HFFc6 (cell line): ENCODE measurements around the gene CMTM5. TPM values are rescaled to one million over a fixed set of nuclear protein-coding genes. Genes with fewer than 3 reads are reported as not detected.

Experiments
- DNase-seq: peaks from one replicate; pipeline ENCODE4 v3.0.0-alpha.2; 2018
- H3K27ac Mint-ChIP-seq: 2 replicates; pipeline ENCODE4 v1.8.0; 2020; ENCODE audit warnings: mild to moderate bottlenecking, mixed read lengths
- H3K27me3 Mint-ChIP-seq: 2 replicates; pipeline ENCODE4 v1.8.0; 2021; ENCODE audit warnings: mild to moderate bottlenecking, moderate library complexity, mixed read lengths; ENCODE audit not compliant: insufficient read depth
- H3K36me3 Mint-ChIP-seq: 2 replicates; pipeline ENCODE4 v1.8.0; 2021; ENCODE audit warnings: low read depth, mixed read lengths
- H3K4me1 Mint-ChIP-seq: 2 replicates; pipeline ENCODE4 v1.8.0; 2020; ENCODE audit warnings: low read depth, mixed read lengths
- H3K4me3 Mint-ChIP-seq: 2 replicates; pipeline ENCODE4 v1.8.0; 2020; ENCODE audit warnings: mild to moderate bottlenecking, moderate library complexity, mixed read lengths
- H3K9me3 Mint-ChIP-seq: 2 replicates; pipeline ENCODE4 v1.8.0; 2020; ENCODE audit warnings: mild to moderate bottlenecking, mixed read lengths
- microRNA-seq: library from miRNA; unstranded; fragments of <30 nt; microRNA quantifications from one replicate; pipeline ENCODE4, GENCODE V29; 2019
- total RNA-seq, 6 experiments: library from RNA; stranded (reverse); fragmentation: NEBNext Ultra II Directional; extraction: Animal tissue kit (Norgen Biotek cat#: 25700); gene quantifications; 2 replicates in 1 of 6; 3 replicates in 5 of 6; pipeline ENCODE4 v1.2.3, GENCODE V29; 2021
- TF ChIP-seq, protein P1 (sequence below): fragments of 200-600 bp; sonication (generic); IDR thresholded peaks from 2 replicates; pipeline ENCODE4 v1.5.0; 2021; ENCODE audit warnings: antibody characterized with exemption, mild to moderate bottlenecking

The CMTM5 gene
- total RNA-seq, 6 experiments from 2014 or later, result not detected

DNA sequence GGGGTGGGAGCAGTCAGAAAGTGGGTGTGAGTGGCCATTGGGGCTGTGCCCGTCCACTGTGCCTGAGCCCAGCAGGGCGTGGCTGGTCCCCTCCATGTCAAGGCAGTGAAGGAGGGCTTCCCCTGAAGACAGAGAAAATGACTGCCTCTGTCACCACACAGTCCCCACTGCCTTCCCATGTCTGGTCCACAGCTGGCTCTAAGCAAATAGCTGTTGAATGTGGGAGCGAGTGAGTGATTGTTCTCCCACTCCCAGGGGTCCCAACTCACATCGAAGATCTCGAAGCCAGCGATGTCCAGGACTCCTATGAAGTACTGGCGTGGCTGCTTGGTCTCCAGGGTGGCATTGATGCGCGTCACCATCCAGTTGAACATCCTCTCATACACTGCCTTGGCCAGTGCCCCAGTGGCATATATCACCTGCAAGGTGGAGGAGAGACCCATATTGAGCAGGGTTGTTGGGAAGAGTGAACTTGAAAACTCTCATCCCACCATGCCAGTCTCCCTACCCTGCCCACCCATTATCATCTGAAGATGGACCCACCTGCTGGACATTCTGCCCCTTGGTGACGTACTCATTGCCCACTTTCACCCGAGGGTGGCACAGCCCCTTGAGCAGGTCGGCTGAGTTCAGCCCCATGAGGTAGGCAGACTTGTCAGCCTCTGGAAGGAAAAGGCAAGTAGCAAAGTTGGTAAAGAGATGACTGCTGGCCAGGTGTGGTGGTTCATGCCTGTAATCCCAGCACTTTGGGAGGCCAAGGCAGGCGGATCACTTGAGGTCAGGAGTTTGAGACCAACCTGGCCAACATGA is 52.0 kb downstream of the CMTM5 start:
- no peaks in the 10 kb centered on the region for H3K4me1 Mint-ChIP-seq

More for the DNA sequence above, 52.0 kb downstream of the CMTM5 start:
- Mint-ChIP-seq H3K27ac (no peak overlapping the region), H3K4me3 (no peak overlapping the region), H3K36me3 (no peaks in the 10 kb centered on the region), H3K27me3 (peaks cover 43% of the 10 kb centered on the region), H3K9me3 (no peaks in the 10 kb centered on the region)
- TF ChIP-seq, protein P1, sequence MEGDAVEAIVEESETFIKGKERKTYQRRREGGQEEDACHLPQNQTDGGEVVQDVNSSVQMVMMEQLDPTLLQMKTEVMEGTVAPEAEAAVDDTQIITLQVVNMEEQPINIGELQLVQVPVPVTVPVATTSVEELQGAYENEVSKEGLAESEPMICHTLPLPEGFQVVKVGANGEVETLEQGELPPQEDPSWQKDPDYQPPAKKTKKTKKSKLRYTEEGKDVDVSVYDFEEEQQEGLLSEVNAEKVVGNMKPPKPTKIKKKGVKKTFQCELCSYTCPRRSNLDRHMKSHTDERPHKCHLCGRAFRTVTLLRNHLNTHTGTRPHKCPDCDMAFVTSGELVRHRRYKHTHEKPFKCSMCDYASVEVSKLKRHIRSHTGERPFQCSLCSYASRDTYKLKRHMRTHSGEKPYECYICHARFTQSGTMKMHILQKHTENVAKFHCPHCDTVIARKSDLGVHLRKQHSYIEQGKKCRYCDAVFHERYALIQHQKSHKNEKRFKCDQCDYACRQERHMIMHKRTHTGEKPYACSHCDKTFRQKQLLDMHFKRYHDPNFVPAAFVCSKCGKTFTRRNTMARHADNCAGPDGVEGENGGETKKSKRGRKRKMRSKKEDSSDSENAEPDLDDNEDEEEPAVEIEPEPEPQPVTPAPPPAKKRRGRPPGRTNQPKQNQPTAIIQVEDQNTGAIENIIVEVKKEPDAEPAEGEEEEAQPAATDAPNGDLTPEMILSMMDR, result no peak
- DNase-seq, result no peak

Small RNA genes lying within 50 kb of the gene (microRNA-seq; reads per million reads assigned to microRNA genes)
- gene MIR208A (not detected), gene MIR208B (not detected)

Other genes starting within 250 kb of the CMTM5 start
- gene SLC7A8, start 193.4 kb upstream of the CMTM5 start, total RNA-seq, result 10 to 100 TPM; 13.0 to 24.2 (median 23.3) TPM
- not detected for gene RNF212B, start 139.1 kb upstream of the CMTM5 start, total RNA-seq
- gene HOMEZ, start 90.9 kb upstream of the CMTM5 start, total RNA-seq, result 1 to 10 TPM; 7.3 to 9.2 (median 7.5) TPM
- gene PPP1R3E, start 74.2 kb upstream of the CMTM5 start, total RNA-seq, result 1 to 10 TPM; 2.3 to 3.8 (median 2.6) TPM
- 10 to 100 TPM; 28.7 to 32.4 (median 31.1) TPM for gene BCL2L2, start 70.2 kb upstream of the CMTM5 start, total RNA-seq
- gene PABPN1, start 55.6 kb upstream of the CMTM5 start, total RNA-seq, result 100 to 1,000 TPM; 128 to 147 (median 137) TPM
- gene SLC22A17, start 24.2 kb upstream of the CMTM5 start, total RNA-seq, result 10 to 100 TPM; 11.7 to 15.6 (median 13.1) TPM
- gene EFS, start 11.9 kb upstream of the CMTM5 start, total RNA-seq, result 10 to 100 TPM in 5 of 6 experiments, 1 to 10 TPM in 1; 8.8 to 13.5 (median 12.3) TPM
- not detected for gene IL25, start 4.2 kb upstream of the CMTM5 start, total RNA-seq
- gene MYH6, start 31.2 kb downstream of the CMTM5 start, total RNA-seq, result not detected
- gene MYH7, start 58.6 kb downstream of the CMTM5 start, total RNA-seq, result not detected
- 10 to 100 TPM; 22.6 to 29.9 (median 24.1) TPM for gene NGDN, start 92.7 kb downstream of the CMTM5 start, total RNA-seq
- gene ZFHX2, start 174.7 kb downstream of the CMTM5 start, total RNA-seq, result 1 to 10 TPM in 4 of 6 experiments, under 1 TPM in 2; 0.63 to 4.2 (median 1.7) TPM
- gene THTPA, start 179.2 kb downstream of the CMTM5 start, total RNA-seq, result 10 to 100 TPM; 10.4 to 14.1 (median 11.0) TPM
- 1 to 10 TPM; 1.6 to 8.3 (median 2.2) TPM for gene AP1G2, start 190.7 kb downstream of the CMTM5 start, total RNA-seq
- not detected for gene JPH4, start 201.7 kb downstream of the CMTM5 start, total RNA-seq